DOHH2 (cell line): ENCODE measurements around the gene ETV5.

Source experiments
- EZH2phosphoT487 ChIP-seq: fragments of 200-600 bp; sonication (generic); IDR thresholded peaks from 2 replicates; pipeline ENCODE4 v1.6.1; 2017; ENCODE audit warnings: borderline replicate concordance, mild to moderate bottlenecking, antibody characterized with exemption, low read length, moderate library complexity, mixed read lengths
- TF ChIP-seq, protein P1 (sequence below): fragments of 200-600 bp; sonication (generic); IDR thresholded peaks from one replicate; pipeline ENCODE4 v1.5.1; 2014; ENCODE audit warnings: antibody characterized with exemption, mild to moderate bottlenecking, low read depth, low read length; ENCODE audit not compliant: poor library complexity, severe bottlenecking

- TF ChIP-seq, protein P1, sequence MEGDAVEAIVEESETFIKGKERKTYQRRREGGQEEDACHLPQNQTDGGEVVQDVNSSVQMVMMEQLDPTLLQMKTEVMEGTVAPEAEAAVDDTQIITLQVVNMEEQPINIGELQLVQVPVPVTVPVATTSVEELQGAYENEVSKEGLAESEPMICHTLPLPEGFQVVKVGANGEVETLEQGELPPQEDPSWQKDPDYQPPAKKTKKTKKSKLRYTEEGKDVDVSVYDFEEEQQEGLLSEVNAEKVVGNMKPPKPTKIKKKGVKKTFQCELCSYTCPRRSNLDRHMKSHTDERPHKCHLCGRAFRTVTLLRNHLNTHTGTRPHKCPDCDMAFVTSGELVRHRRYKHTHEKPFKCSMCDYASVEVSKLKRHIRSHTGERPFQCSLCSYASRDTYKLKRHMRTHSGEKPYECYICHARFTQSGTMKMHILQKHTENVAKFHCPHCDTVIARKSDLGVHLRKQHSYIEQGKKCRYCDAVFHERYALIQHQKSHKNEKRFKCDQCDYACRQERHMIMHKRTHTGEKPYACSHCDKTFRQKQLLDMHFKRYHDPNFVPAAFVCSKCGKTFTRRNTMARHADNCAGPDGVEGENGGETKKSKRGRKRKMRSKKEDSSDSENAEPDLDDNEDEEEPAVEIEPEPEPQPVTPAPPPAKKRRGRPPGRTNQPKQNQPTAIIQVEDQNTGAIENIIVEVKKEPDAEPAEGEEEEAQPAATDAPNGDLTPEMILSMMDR: no peak
- no peak for TF ChIP-seq EZH2phosphoT487
These were observed 15.7 kb upstream of the ETV5 start for GRCh38 chr3:186124592-186124991.
